Measurements from ENCODE around the gene TAF11L7.
"Not testable (repeated sequence)": the region's sequence is repeated elsewhere in the genome, so short reads cannot be mapped to it uniquely, and the experiment has no call there.

DNA sequence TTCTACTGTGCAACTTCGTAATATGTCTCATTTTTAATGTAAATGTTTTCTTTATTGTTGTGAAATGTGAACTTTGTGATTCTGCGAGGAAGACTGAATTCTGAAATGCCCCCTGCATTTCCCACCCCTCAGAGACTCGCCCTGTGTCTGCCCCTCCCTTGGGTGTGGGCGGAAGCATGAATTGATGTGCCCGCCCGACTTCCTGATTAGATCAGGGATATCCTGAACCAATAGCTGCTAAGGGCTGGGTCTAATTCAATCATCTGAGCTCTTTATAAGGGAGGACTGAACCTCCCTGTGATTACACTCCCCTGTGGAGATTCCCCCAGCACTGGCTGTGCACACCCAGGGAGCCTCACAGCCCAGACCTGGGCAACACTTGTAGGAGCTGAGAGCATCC is 18.3 kb upstream of the TAF11L7 start, which contains the start of gene TAF11L11:
- TF ChIP-seq POLR2A, POLR2AphosphoS5 (IDR thresholded peaks at IDR 0.05): not testable (repeated sequence)
- TF ChIP-seq, protein P1, sequence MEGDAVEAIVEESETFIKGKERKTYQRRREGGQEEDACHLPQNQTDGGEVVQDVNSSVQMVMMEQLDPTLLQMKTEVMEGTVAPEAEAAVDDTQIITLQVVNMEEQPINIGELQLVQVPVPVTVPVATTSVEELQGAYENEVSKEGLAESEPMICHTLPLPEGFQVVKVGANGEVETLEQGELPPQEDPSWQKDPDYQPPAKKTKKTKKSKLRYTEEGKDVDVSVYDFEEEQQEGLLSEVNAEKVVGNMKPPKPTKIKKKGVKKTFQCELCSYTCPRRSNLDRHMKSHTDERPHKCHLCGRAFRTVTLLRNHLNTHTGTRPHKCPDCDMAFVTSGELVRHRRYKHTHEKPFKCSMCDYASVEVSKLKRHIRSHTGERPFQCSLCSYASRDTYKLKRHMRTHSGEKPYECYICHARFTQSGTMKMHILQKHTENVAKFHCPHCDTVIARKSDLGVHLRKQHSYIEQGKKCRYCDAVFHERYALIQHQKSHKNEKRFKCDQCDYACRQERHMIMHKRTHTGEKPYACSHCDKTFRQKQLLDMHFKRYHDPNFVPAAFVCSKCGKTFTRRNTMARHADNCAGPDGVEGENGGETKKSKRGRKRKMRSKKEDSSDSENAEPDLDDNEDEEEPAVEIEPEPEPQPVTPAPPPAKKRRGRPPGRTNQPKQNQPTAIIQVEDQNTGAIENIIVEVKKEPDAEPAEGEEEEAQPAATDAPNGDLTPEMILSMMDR (IDR thresholded peaks at IDR 0.05), result not testable (repeated sequence)

Measured in transverse colon (tissue), 4 donors.